DND-41 (cell line): ENCODE data around the gene RGMB.

Experiments used
- CTCF ChIP-seq: IDR thresholded peaks from 2 replicates; pipeline ENCODE4 v1.5.1; 2012; ENCODE audit warnings: borderline replicate concordance, low read length, moderate library complexity, mild to moderate bottlenecking; ENCODE audit not compliant: poor library complexity, severe bottlenecking; ENCODE audit errors: extremely low read depth
- EZH2 ChIP-seq: IDR thresholded peaks from 3 replicates; pipeline ENCODE4 v1.6.1; 2012; ENCODE audit warnings: borderline replicate concordance, low read depth, mild to moderate bottlenecking, moderate library complexity, low read length, inconsistent platforms; ENCODE audit not compliant: severe bottlenecking

- TF ChIP-seq CTCF = no peak
- TF ChIP-seq EZH2 = no peak
These were observed 71.4 kb downstream of the RGMB start for GRCh38 chr5:98844865-98845264.
